HG03066 (cell line): Measurements from ENCODE around the gene ADK.

Source experiments
- ATAC-seq: cut with Tn5 transposase; IDR thresholded peaks from one replicate; pipeline ENCODE4 v1.9.1; 2021; ENCODE audit warnings: low read depth; ENCODE audit not compliant: unreplicated experiment

ADK gene

GRCh38 chr10:74400186-74400585 is 249.2 kb downstream of the ADK start:
- ATAC-seq: no peak

- no peak for ATAC-seq
These were observed 255.0 kb downstream of the ADK start for GRCh38 chr10:74406006-74406405.

GRCh38 chr10:74415146-74415839 is 264.3 kb downstream of the ADK start:
- ATAC-seq: no peak

DNA sequence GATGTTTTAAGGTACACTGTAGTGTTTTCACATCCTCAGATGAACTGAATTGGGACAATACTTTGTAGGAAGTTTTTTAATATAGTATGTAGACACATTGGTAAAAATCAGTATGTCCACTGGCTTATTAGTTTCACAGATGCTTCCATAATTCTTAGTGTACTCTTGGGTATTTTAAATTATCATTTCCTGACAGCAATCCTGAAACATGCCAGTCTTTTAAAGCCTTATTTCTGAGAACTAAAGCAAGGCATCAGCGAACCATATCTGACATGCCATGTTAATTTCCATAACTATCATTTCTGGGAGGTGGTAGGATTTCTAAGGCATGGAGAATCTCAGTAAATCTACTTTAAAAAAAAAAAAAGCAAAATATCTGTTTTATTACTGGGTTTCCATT is 266.4 kb downstream of the ADK start:
- no peak for ATAC-seq

- ATAC-seq: no peak
These were observed 267.4 kb downstream of the ADK start for GRCh38 chr10:74418285-74418872.

- no peak for ATAC-seq
These were observed 268.5 kb downstream of the ADK start for GRCh38 chr10:74419491-74419951.

- no peak for ATAC-seq
These were observed 268.9 kb downstream of the ADK start for GRCh38 chr10:74419958-74420375.

DNA sequence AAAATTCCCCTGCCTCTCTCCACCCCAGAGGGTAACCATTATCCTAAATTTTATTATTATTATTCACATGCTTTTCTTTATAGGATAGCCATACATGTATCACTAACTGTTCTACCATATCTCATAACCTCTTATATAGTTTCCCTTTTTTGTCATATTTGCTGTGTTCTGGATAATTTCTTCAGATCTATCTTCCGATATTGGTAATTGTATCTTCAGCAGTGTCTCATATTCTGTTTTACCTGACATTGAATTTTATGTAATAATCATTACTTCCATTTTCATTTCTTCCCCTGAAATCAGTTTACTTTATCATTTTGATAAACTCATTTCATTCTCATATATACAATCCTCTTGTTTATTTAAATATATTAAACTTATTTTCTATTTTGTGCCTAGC is 273.5 kb downstream of the ADK start:
- no peak for ATAC-seq

GRCh38 chr10:74425456-74426001 is 274.5 kb downstream of the ADK start:
- ATAC-seq: no peak

GRCh38 chr10:74431816-74432215 is 280.8 kb downstream of the ADK start:
- no peak for ATAC-seq

DNA sequence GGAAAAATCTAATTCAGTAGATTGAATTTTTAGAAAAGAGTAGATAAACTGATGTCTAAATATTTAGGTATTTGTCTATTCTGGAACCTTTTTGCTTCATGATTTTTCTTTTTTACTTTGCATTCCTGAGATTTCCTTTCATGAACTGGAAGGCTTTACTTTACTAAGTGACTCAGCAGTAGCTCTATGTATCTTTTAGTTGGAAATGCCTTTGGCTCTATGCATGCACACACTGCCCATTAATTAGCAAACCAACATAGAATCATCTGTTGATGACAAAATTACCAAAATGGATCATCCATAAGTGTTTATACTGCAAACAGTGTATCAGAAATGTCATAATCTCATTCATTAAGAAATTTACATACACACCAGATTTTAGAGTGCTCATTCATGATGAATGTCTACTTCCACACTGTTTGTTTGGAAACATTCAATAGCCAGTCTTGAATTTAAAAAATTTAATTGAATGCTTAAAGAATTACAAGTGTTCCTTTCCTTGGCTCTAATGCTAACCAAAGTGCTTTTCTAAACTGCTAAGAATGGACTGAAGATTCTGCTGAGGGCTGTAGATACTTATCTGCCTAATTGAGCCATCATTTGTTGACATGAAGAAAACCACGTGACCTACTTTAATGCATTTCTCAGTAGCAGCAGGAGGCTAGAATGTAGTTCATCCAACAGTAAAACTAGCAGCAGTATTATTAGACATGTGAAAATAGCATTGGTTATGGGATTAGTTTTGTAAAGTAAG is 282.0 kb downstream of the ADK start:
- no peak for ATAC-seq

DNA sequence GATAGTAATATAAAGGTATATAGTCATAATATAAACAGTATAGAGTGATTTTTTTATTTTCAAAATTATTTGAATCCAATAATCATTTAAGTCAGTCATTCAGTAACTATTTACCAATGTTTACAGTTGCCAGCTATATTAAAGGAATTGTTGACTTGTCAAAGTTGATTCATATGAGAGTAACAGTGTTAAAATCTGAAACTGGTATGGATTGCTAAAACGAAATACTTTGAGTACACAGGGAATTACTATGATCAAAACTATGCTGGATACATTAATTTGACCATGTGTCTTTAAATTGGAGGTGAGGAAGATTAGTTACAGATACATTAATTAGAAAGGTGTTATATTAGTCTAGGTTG is 282.6 kb downstream of the ADK start:
- no peak for ATAC-seq

DNA sequence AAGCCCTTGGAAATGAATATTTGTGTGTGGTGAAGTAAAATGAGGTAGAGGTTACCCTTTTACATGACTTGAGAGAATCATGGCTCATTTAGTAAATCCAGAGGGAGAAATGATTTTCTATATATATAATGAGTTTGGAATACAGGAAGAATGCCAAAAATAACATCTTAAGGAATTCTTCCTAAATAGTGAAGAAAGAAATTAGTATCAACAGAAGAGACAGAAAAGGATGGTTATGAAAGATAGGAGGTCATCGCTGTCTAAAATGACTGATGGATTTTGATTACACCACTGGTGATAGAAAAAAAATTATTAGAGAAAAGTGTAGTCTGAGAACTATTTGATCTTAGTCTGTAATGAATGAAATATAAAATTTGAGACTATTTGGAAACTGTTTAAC is 283.0 kb downstream of the ADK start:
- no peak for ATAC-seq

DNA sequence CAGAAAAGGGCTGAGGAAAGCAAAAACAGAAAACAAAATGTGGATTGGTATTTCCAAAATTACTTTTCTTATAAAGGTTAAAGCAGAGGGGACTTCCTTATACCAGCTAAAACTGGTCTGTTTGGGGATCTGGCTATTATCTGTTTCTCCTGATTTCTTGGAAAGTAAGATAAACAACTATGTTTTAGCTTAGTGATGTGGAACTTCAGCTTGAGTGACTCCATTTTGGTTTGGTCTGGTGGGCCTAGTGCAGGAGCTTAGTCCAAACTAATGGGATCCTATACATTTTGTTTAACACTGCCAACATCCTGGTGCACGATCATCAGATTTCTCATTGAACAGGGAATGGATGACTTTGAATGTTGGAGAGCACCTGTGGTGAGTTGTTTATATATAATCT is 283.5 kb downstream of the ADK start:
- no peak for ATAC-seq

GRCh38 chr10:74436523-74437170 is 285.6 kb downstream of the ADK start:
- ATAC-seq: no peak

GRCh38 chr10:74437822-74438221 is 286.8 kb downstream of the ADK start:
- no peak for ATAC-seq

DNA sequence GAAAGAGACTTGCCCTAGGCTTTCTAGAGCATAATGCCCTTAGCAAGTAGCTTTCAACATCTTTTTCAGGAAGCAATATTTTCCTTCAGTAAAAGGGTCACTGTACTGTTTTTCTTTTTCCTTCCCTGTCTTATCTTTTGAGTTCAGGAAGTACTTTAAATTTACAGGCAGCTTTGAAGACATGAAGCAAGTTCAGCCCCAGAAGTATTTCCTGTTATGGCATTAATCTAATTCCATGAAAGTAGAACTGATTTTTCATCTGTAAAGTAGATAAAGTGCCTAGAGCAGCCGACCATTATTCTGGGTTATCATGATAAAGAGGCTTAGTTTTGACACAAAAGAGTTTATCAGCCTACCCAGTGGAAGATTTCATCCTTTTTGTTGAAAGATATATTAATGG is 288.2 kb downstream of the ADK start:
- ATAC-seq: no peak

- ATAC-seq: no peak
These were observed 294.5 kb downstream of the ADK start for GRCh38 chr10:74445493-74445892.

GRCh38 chr10:74450602-74451001 is 299.6 kb downstream of the ADK start:
- ATAC-seq: no peak

- ATAC-seq: no peak
These were observed 300.3 kb downstream of the ADK start for GRCh38 chr10:74451127-74451829.
